Lower leg skin (tissue), 4 donors: ENCODE results near the gene SLC4A8. TPM values are rescaled to one million over a fixed set of nuclear protein-coding genes. Genes with fewer than 3 reads are reported as not detected.

ENCODE experiments used
- DNase-seq, 2 donors: peaks; one replicate each; pipeline ENCODE4 v3.0.0-alpha.2; 2019; ENCODE audit warnings: low spot score in 2 of 2
- H3K4me3 ChIP-seq: fragments of 200-600 bp; sonication (generic); 2 replicates; pipeline ENCODE4 v1.5.1; 2017; ENCODE audit warnings: mild to moderate bottlenecking, low read depth; ENCODE audit not compliant: poor library complexity, severe bottlenecking
- CTCF ChIP-seq, 3 donors: fragments of 450-650 bp; IDR thresholded peaks; one replicate each; pipeline ENCODE4 v1.5.1; 2016; ENCODE audit warnings: antibody characterized with exemption in 3 of 3, mild to moderate bottlenecking in 3 of 3, moderate library complexity in 2 of 3
- POLR2A ChIP-seq, 2 donors: fragments of 450-650 bp; IDR thresholded peaks; one replicate each; pipeline ENCODE4 v1.6.1; 2016 to 2017; ENCODE audit warnings: antibody characterized with exemption in 2 of 2, mild to moderate bottlenecking in 1 of 2, moderate library complexity in 1 of 2
- whole genome bisulfite sequencing, 2 donors: methylation state at CpG; one replicate each; pipeline ENCODE4 v1.1.5; 2018; 5-methylcytosine and 5-hydroxymethylcytosine counted together
- intact Hi-C: fragments of 100-400 bp; cut with DNase I; formaldehyde crosslinking; loops from one replicate; pipeline ENCODE4 v1.15.0; 2023; ENCODE audit warnings: low total_unique reads
- total RNA-seq, 4 donors: library from RNA; depleted of rRNA; stranded (reverse); fragments of >200 nt; gene quantifications; one replicate each; pipeline ENCODE4 v1.1.0, GENCODE V29; 2016

Gene SLC4A8
- total RNA-seq, 4 donors from 2014 or later = 0.04 to 0.13 (median 0.06) TPM

- TF ChIP-seq POLR2A (IDR thresholded peaks at IDR 0.05) (no peak), CTCF (IDR thresholded peaks at IDR 0.05) (no peak)
- WGBS, 2 donors = 57 to 64% methylated on average over 2 of the region's 2 CpGs
- no peak overlapping the region for H3K4me3 ChIP-seq
- DNase-seq = no peak
- intact Hi-C loops = no loop called here
Observed at GRCh38 chr12:51439330-51439729, 14.7 kb downstream of the SLC4A8 start.

- intact Hi-C loops = no loop called here
- TF ChIP-seq POLR2A (IDR thresholded peaks at IDR 0.05) (no peak), CTCF (IDR thresholded peaks at IDR 0.05) (no peak)
- no peak for DNase-seq
- 22 to 27% methylated on average over 3 of the region's 3 CpGs for WGBS, 2 donors
- no peak overlapping the region for H3K4me3 ChIP-seq
Observed at GRCh38 chr12:51441583-51441982, 17.0 kb downstream of the SLC4A8 start.

- intact Hi-C loops = no loop called here
- TF ChIP-seq POLR2A (IDR thresholded peaks at IDR 0.05) = no peak
- no peak for TF ChIP-seq CTCF (IDR thresholded peaks at IDR 0.05)
- no peak for DNase-seq
- 41 to 55% methylated on average over 4 of the region's 4 CpGs for WGBS, 2 donors
- H3K4me3 ChIP-seq = no peak overlapping the region
Observed at GRCh38 chr12:51442324-51442723, 17.7 kb downstream of the SLC4A8 start.

GRCh38 chr12:51443573-51443972 lies 18.9 kb downstream of the SLC4A8 start:
- TF ChIP-seq CTCF (IDR thresholded peaks at IDR 0.05) = no peak
- no peak for TF ChIP-seq POLR2A (IDR thresholded peaks at IDR 0.05)
- intact Hi-C loops = no loop called here
- DNase-seq = no peak
- H3K4me3 ChIP-seq = no peak overlapping the region
- 78 to 85% methylated on average over 5 of the region's 5 CpGs for WGBS, 2 donors

- 68 to 76% methylated on average over 3 of the region's 3 CpGs for WGBS, 2 donors
- TF ChIP-seq CTCF (IDR thresholded peaks at IDR 0.05) = no peak
- no peak for TF ChIP-seq POLR2A (IDR thresholded peaks at IDR 0.05)
- H3K4me3 ChIP-seq = no peak overlapping the region
- intact Hi-C loops = no loop called here
- no peak for DNase-seq
Observed at GRCh38 chr12:51448618-51449256, 24.1 kb downstream of the SLC4A8 start.
